Occipital lobe (tissue), 2 donors: ENCODE measurements around the gene XYLT1. TPM values are rescaled to one million over a fixed set of nuclear protein-coding genes. Genes with fewer than 3 reads are reported as not detected.
A peak's percentile ranks its signal among the peaks of the same experiment; 100 is the strongest.
"Not testable (repeated sequence)": the region's sequence is repeated elsewhere in the genome, so short reads cannot be mapped to it uniquely, and the experiment has no call there.

Source experiments
- DNase-seq: peaks from one replicate; lab custom pipeline; 2025; lab: John Stamatoyannopoulos, UW
- total RNA-seq: library from RNA; depleted of rRNA; stranded (reverse); fragments of >200 nt; gene quantifications from one replicate; pipeline ENCODE4 v1.2.3, GENCODE V29; 2014

Gene XYLT1
- total RNA-seq, 1 donor from 2014 or later: 29.3 TPM

DNA sequence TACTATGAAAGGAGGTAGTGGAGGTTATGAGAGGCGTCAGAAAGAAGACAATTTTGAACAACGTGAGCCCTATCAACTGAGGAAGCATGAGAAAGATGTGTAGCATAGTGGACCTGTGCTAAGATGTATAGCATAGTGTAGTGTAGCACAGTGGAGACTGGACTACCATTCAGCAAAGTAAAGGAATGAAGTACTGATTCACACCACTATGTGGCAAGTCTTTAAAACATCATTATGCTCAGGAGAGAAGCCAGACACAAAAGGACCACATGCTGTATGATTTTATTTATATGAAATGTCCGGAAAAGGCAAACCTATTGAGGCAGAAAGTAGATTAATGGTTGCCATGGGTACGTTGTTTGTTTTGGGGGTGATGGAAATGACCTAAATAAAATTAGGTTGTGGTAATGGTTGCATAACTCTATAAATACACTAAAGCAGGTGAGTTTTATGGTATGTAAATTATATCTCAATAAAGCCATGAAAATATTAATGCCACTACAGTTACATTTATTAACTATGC, 20.4 kb upstream of the XYLT1 start:
- DNase-seq: no peak

DNA sequence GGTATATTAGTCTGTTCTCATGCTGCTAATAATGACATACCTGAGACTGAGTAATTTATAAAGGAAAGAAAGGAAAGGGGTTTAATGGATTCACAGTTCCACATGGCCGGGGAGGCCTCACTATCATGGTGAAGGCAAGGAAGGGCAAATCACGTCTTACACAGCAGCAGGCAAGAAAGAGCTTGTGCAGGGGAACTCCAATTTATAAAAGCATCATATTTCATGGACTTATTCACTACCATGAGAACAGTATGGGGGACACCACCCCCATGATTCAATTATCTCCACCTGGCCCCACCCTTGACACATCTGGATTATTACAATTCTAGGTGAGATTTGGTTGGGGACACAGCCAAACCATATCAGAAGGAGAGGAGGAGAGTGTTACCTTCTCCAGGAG, 17.7 kb upstream of the XYLT1 start:
- no peak for DNase-seq

DNA sequence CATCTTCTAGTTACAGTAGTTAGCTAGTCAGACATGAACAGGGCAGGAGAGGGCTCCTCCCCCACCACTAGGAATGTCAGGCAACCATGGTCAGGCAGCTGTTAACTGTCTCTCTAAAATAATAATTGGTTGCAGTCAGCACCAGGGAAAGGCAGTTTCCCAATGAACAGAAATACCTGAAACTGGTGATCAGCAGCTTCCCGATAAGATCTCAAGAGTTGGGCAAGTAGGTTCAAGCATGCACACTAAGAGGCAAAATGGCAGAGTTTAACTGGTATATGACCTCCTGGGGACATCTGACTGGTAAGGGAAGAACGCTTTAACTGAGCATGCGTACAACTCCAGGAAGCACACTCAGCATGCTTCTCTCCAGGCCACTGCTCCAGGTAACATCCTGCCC, 12.6 kb upstream of the XYLT1 start:
- DNase-seq: no peak

DNA sequence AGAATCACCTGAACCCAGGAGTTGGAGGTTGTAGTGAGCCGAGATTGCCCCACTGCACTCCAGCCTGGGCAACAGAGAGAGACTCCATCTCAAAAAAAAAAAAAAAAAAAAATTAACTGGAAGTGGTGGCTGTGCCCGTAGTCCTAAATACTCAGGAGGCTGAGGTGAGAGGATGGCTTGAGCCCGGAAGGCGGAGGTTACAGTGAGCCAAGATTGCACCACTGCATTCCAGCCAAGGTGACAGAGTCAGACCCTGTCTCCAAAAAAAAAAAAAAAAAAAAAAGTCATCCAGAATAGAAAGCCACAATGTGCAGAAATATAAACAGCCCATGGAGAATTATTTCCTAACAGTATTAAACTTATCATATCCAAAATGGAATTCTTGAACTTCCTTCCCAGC, 11.6 kb upstream of the XYLT1 start:
- not testable (repeated sequence) for DNase-seq

DNA sequence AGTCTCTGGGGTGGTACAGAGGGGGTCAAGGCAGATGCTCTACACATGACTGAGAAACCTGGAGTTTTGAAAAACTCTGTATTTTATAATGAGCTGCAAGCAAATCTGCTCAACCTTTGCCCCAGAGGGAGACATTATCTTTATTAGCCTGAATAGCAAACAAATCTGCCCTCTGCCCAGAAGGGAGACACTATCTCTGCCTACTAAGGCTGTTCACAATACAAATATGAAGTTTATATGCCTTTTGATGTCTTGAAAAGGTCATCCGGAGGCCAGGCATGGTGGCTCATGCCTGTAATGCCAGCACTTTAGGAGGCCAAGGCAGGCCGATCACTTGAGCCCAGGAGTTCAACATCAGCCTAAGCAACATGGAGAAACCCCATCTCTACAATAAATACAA, 11.0 kb upstream of the XYLT1 start:
- DNase-seq: no peak

DNA sequence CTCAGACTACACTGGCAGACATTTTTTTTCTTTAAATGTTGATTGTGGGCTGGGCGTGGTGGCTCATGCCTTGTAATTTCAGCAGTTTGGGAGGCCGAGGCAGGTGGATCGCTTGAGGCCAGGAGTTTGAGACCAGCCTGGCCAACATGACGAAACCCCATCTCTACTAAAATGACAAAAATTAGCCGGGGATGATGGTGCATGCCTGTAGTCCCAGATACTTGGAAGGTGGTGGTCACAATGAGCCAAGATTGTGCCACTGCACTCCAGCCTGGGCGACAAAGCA, 6.4 kb upstream of the XYLT1 start:
- not testable (repeated sequence) for DNase-seq

DNA sequence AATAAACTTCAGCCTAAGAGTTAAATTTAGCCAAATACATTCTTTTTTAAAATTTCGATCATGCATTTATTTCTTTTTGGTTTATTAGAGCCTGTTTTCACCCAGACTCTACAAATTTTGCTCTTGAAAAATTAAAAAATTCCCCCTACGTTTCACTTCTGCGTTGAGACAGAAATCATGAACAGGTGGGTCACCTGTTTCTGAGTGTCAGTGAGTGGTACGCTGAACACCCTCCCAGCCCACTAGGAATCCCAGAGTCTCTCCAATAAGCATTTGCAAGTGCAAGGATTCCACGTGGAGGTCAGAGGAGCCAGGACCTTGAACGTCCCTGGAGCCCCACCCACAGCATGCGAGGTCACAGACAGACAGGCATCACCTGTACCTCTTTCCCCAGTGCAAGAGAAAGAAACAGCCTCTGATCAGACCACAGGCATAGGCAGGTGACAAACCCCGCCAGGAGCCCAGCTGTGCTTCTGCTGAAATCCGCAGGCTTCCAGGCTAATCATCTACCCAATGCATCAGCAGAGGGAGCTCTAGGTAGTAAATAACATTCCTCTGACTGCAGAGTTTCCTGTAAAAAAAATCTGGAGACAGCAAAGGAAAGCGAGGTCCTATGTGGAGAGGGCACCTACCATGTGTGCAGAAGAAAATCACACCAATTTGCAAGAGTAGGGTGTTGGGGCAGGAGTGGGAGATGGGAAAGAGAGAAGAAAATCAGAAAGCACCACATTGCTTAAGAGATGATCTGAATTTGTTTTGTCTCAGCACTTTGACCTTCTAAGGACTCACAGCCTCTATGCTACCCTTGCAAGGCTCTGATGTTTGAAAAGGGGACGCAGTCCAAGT, 5.9 kb upstream of the XYLT1 start:
- no peak for DNase-seq

DNA sequence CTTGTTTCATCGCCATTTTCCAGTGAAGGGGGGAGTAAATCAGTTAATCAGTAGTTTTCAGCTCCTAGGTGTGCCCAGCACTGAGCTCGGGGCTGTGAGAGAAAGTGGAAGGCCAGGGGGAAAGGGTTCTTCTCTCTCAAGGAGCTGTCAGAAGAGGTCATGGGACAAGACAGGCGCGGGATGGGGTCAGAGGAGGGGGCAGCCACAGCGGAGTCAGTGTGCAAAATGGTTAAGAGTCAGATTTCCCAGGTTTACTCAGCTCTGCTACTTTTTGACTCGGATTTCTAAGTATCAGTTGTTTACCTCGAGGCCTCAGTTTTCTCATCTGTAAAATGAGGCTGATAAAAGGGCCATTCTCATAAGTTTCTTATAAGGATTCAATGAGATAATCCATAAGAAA, 4.3 kb upstream of the XYLT1 start:
- DNase-seq: no peak

DNA sequence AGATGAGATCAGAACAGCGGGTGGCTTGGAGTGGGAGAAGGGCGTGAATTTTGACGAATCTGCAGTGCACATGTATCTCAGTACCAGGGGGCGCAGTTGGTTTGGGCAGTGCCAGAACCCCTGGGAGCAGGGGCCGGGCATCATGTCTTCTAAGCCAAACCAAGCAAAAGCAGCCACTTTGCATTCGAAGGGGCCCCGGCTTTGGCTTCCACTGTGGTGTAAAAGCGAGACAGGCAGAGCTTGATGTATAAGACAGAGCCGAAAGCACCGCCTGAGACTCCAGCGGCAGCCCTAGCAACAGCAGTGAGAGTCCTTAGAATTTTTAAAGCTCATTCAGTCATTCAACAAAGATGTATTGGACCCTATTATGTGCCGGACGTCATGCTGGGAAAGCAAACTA, 3.8 kb upstream of the XYLT1 start:
- no peak for DNase-seq

DNA sequence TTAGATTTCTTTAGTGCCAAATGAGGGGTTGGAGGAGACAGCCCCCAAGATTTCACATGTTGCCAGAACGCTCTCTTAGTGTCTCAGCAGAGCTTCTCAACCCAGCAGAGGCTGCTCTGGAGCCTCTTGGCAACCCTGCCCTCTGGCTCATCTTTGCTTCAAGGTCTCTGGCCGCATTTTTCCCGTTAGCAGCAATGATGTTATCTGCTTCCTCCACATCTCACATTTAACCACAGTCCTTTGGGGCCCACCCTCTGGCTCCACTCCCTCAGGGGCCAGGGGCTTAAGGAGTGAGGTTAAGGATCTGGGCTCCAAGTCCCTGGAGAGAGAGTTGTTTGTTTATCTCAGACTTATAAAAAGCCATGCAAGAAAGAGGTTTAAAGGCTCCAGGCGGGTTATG, 3.3 kb upstream of the XYLT1 start:
- no peak for DNase-seq

DNA sequence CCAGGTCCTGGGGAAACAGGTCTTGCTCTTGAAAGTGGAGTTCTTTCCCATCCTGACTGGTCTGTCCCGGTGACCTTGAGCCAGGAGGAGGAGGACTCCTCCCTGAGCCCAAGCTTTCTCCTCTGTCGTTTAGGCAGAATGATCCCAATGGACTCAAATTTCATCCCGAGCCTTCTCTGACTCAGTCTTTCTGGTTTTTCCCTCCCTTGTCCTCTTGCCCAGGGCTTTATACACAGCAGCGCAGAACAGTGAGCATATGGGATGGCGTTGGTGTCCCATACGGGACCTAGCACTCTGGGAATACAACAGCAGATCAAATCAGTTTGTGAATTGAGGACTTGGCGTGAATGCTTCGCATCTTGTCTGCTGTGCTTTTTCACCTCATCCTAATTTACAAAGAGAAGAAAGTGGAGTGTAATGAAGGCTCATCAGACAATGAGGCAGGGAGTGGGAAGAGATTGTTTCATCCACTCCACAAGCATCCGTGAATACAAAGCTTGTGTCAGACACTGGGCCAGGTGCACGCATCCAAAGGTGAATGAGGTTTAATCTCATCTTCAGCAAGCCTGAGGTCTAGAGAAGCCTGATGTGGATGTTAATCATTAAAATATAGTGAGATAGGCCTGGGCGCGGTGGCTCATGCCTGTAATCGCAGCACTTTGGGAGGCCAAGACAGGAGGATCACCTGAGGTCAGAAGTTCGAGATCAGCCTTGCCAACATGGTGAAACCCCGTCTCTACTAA, 1.1 kb upstream of the XYLT1 start:
- no peak for DNase-seq

DNA sequence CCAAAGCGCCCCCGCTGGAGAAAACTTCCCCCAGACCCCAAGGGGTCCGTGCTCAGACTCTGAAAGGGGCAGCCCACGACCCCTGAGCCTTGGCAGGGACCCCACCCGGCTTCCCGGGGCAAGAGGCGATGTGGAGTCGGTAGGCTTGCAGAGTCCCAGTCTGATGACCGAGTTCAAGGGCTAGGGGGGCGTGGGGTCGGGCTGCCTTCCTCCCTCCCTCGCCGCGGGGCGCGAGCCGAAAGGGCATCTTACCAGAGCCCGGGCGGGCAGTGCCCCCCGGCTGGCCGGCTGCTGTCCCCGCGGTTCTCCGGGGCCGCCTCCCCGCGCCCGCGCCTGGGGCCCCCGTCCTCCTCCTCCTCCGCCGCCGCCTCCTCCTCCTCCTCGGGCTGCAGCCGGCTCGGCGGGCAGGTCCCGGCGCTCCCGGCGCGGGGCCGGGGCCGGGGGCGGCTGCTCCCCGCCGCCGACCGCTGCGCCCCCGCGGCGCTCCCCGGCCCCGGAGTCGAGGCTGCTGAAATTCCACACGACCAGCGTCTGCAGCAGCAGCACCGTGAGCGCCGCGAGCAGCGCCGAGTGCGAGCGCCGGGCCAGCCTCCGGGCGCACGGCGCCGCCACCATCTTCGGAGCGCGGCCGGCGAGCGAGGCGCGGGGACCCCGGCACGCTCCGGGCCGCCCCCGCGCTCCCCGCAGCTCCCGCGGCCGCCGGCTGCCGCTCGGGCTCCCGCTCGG, 415 bp downstream of the XYLT1 start:
- DNase-seq: no peak

DNA sequence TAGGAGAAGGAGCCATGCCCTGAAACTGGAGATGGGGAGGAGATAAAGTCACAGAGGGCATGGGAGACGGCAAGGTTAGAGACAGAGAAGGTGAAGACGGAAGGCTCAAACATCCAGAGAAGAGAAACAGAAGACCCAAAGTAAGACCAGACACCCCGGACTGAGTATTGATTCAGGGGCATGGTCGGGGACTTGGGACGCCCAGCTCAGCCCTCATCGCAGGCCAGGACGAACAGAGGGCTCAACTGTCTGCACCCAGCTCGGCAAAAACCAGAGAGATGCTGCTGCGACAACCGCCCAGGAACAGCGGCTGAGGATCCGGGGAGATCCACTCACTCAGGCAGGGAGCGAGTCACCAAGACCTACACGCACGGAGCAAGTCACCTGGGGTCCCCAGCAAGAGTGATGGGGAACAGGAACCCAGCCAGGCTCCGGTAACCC, 999 bp downstream of the XYLT1 start:
- DNase-seq: no peak

DNA sequence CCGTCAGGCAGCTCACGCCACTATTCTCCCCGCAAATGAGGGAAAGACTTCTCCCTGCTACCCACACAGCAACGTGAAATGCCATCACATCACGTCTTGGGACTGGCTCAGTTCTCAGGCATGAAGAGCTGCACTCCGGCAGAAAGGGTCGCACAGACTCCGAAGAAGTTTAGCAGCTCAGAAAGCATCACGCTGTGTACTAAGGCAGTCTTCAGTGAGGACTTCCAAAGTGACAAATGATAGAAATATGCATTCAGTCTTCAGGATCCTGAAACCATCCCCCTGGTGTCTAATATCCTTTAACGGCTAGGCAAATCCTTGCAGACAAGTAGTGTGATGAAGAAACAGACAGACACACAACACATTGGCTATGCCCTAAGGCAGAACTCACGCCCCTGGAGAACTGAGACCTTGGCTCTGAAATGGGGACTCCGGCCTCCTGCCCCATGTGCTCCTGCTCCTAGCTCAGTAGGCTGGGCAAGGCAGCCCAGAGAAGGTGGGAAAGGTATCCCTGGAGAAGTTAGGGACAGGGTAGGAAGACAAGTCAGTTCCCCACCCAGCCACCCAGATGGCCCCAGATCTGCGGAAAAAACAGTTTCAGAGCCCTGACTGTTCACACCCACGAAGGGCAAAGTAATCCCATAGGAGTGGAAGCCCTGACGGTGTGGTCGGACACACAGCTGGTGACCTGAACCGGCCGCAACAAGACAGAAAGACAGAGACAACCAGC, 1.6 kb downstream of the XYLT1 start:
- no peak for DNase-seq

DNA sequence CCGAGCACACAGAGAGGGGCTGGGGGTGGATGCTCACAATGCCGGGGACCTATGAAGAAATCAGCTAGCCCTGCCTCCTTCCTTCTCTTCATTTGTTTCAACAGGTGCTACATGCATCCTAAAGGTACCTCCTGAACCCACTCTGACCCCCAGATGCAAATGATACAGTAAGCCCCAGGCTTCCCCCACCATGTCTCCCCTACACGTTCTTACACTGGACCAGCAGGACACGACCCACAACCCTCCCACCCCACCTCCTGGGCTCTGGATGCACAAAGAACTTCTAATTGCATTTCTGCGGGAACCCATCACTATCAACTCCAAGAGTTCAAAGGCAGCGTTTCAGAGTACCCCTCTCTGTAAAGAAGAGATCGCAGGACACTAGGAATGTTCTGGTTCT, 2.1 kb downstream of the XYLT1 start:
- DNase-seq: no peak

DNA sequence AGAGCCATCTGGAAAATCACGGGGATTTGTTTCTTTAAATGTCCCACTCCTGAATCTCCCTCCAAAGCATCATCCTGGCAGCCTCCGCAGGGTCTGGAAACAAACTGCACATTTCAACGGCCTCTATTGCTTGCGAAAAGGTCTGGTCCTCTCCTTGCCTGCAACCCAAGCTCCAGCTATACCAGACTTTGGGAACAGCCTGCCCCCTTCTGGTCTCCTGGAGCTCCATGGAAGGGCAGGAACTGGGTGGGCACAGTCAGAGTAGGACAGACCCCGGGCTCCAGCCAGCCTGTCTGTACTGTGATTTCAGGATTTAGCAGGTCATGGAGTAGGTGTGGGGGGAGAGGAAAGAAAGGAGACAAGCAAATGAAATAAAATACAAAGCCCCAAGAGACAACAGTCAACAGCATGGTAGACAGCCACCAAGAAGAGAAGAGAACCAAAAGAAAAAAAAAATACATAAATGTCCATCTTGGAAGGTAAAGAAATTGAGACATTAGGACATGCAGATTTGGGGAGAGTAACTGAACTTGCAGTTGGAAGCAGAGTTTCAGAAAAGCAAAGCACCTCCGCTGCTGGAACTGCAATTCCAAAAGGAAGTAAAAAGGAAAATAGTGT, 2.7 kb downstream of the XYLT1 start:
- peak; percentile 67 for DNase-seq

DNA sequence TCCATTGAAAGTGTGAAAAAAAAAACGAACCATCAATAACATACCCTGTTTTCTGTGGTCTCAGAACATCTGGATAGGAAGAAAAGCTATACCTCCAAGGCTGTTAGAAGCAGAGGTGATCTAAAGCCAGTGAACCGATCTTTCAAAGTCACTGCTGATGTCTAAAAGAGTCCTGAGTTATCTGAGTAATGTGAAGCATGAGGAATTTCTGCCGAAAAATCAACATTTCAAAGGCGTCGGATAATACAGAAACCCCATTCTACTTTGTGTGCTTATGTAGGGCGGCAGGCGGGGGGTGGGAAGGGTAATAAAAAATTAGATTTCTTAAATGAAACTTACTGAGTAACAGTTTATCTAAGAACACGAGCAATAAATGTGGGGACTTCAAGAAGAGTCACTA, 3.9 kb downstream of the XYLT1 start:
- DNase-seq: no peak

DNA sequence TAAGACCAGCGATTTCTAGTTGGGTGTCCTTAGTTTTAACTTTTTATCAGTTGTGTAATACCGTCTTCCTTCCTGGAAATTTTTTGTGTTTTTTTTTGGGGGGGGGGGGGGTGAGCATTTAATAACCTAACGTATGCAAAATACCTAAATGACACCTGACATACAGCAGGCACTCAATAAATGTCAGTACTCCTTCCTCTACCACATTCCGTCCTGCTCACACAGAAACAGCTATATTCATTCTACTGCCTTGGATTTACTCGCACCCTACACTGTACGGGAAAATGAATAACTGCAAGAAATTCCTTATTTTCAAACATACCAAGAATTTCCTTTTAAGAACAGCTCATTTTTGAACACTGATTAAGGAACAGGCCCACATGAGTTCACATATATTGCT, 5.3 kb downstream of the XYLT1 start:
- no peak for DNase-seq

DNA sequence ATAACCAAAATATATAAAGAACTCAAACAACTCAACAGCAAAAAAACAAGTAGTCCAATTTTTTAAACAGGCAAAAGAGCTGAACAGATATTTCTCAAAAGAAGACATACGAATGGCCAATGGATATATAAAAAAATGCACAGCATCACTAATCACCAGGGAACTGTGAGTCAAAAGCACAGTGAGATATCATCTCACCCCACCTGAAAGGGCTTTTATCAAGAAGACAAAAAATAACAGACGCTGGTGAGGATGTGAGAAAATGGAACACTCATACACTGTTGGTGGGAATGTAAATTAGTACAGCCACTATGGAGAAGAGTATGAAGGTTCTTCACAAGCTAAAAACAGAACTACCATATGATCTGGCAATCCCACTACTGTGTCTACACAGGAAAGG, 7.4 kb downstream of the XYLT1 start:
- no peak for DNase-seq

DNA sequence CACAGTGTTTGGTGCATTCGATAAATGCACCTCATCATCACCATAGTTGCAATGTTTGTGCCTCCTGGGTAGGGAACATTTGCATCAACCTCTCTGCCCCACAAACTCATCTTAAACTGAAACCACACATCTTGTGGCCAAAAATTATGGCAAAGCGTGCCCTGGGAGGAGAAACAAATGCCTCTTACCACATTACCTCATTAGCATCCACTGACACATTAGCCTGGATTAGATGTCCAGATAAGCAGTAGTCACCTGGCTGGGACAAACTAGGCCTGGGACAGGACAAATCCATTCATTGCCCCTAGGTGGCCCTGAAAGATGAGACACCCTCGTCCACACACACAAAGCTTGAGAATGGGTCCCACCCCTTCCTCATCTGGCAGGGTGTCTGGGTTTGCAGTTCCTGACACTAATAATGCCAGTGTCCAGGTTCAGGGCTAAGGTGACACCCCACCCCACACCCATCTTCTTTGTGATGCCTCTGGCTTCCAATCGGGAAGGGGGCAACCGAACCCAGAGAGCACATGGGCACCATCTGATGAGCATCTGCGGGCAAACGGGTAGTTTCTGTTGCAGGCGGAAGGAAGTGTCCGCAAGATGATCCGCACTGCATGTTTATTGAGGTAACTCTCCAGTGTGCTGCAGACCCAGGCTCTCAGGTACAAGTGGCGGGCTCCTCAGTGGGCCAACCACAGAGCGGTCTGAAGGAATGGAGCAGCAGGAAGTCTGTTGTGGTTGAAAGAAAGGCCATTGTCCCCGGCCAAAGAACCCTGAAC, 8.6 kb downstream of the XYLT1 start:
- no peak for DNase-seq
